OCI-LY7 (cell line): ENCODE data around the gene SLC17A7. TPM values are rescaled to one million over a fixed set of nuclear protein-coding genes. Genes with fewer than 3 reads are reported as not detected.

Experiments used
- BruUV-seq: library from RNA; stranded (reverse); fragments of 400-500 nt; replicated peaks from 2 replicates; lab custom pipeline; 2021; lab: Mats Ljungman, UMichigan
- CTCF ChIA-PET: fragments of 300-600 bp; sonication (Branson Sonifier 250); formaldehyde crosslinking; loops from one replicate; lab custom pipeline; 2022; ENCODE audit warnings: antibody characterized with exemption; ENCODE audit not compliant: unreplicated experiment; lab: Charles Lee
- POLR2A ChIA-PET: fragments of 300-600 bp; sonication (Branson Sonifier 250); formaldehyde crosslinking; loops from one replicate; lab custom pipeline; 2022; ENCODE audit warnings: antibody characterized with exemption; lab: Charles Lee
- DNase-seq: peaks from one replicate; pipeline ENCODE4 v3.0.0-alpha.2; 2015; ENCODE audit warnings: low spot score
- H2AFZ ChIP-seq: fragments of 200-600 bp; sonication (generic), shearing (Covaris generic); 2 replicates; pipeline ENCODE4 v1.6.1; 2014; ENCODE audit warnings: mild to moderate bottlenecking, antibody characterized with exemption, low read length, moderate library complexity
- H3K27ac ChIP-seq: fragments of 200-600 bp; sonication (generic); 2 replicates; pipeline ENCODE4 v1.5.1; 2014; ENCODE audit warnings: mixed run types, low read depth, mild to moderate bottlenecking, moderate library complexity, low read length, inconsistent platforms; ENCODE audit not compliant: poor library complexity, severe bottlenecking
- H3K36me3 ChIP-seq: fragments of 200-600 bp; sonication (generic); 2 replicates; pipeline ENCODE4 v1.6.1; 2014; ENCODE audit warnings: mild to moderate bottlenecking, antibody characterized with exemption, low read length, moderate library complexity, mixed read lengths; ENCODE audit not compliant: insufficient read depth
- H3K4me1 ChIP-seq: fragments of 200-600 bp; sonication (generic); 2 replicates; pipeline ENCODE4 v1.5.1; 2014; ENCODE audit warnings: mild to moderate bottlenecking, low read length; ENCODE audit not compliant: insufficient read depth, poor library complexity, severe bottlenecking
- H3K4me2 ChIP-seq: fragments of 200-600 bp; sonication (generic); 2 replicates; pipeline ENCODE4 v1.6.1; 2014; ENCODE audit warnings: mild to moderate bottlenecking, low read length
- H3K4me3 ChIP-seq: fragments of 200-600 bp; sonication (generic); 2 replicates; pipeline ENCODE4 v1.5.1; 2014; ENCODE audit warnings: mild to moderate bottlenecking, low read depth, low read length; ENCODE audit not compliant: poor library complexity, severe bottlenecking
- H3K79me2 ChIP-seq: fragments of 200-600 bp; sonication (generic); 2 replicates; pipeline ENCODE4 v1.6.1; 2016; ENCODE audit warnings: low read depth, mild to moderate bottlenecking, low read length, moderate library complexity, mixed read lengths; ENCODE audit not compliant: insufficient read depth
- H3K9me2 ChIP-seq: fragments of 200-600 bp; sonication (generic); 2 replicates; pipeline ENCODE4 v1.6.1; 2016; ENCODE audit warnings: mild to moderate bottlenecking, low read length, mixed read lengths; ENCODE audit not compliant: insufficient read depth
- H3K9me3 ChIP-seq: fragments of 200-600 bp; sonication (generic); 2 replicates; pipeline ENCODE4 v1.6.1; 2014; ENCODE audit warnings: mild to moderate bottlenecking, mixed run types, low read length, mixed read lengths
- H4K20me1 ChIP-seq: fragments of 200-600 bp; sonication (generic); 2 replicates; pipeline ENCODE4 v1.6.1; 2014; ENCODE audit warnings: mild to moderate bottlenecking, antibody characterized with exemption, low read length, moderate library complexity, mixed read lengths; ENCODE audit not compliant: insufficient read depth
- EZH2phosphoT487 ChIP-seq: fragments of 200-600 bp; sonication (generic); IDR thresholded peaks from 2 replicates; pipeline ENCODE4 v1.6.1; 2018; ENCODE audit warnings: low read depth, borderline replicate concordance, mild to moderate bottlenecking, mixed run types, antibody characterized with exemption, low read length, moderate library complexity, mixed read lengths
- intact Hi-C: fragments of 100-400 bp; cut with micrococcal nuclease; formaldehyde crosslinking; loops from one replicate; pipeline ENCODE4 v1.10.0; 2022; ENCODE audit not compliant: unreplicated experiment
- total RNA-seq, 2 experiments: library from RNA; depleted of rRNA in 1 of 2; stranded (reverse); fragments of >200 nt in 1 of 2; shearing (Covaris generic) in 1 of 2; gene quantifications; 2 replicates each; pipeline ENCODE4 v1.2.3, GENCODE V29; 2014 to 2022
- TF ChIP-seq, protein P1 (sequence below): fragments of 200-600 bp; sonication (generic); conservative IDR thresholded peaks from 2 replicates; pipeline ENCODE4 v1.5.1; 2014; ENCODE audit warnings: mild to moderate bottlenecking, antibody characterized with exemption, low read length, moderate library complexity, mixed read lengths

Gene SLC17A7
- total RNA-seq, 2 experiments from 2014 or later, result 1.3 TPM

DNA sequence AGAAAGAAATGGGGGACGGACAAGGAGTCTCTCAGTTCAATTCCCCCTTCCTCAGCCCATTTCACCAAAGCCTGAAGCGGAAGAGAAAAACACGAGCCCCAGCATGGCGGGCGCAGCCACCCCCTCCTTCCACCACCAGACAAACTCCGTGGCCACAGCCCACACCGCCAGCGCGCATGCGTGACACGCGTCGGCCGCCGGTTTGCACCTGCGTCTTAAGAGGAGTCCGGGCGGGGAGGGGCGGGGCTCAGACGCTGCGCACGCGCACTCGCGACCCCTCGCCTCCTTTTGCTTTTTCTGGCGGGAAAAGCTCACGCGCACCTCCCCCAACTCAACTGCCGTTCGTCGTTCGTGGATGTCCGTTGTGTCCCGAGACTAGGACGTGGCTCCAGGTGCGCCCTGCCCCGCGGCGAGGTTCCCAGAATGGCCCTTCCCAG lies 53.4 kb downstream of the SLC17A7 start, which contains the start of gene KASH5:
TSS of gene KASH5 (plus strand) at position 314 of the 437 bp plus-strand sequence. CDS start 2,635 bp downstream, outside the sequence.
- ChIA-PET POLR2A (interaction anchor here (0.6 to 1.1 kb wide), 4 partner anchors 8 to 57 kb away, joined by 3 to 6 read pairs (median 4); no protein-coding TSS in a partner anchor), CTCF (interaction anchor here (0.6 kb wide), 1 partner anchor 16 kb away, joined by 5 read pairs; no protein-coding TSS in a partner anchor)
- DNase-seq, result peak; percentile 98
- peak within 1 kb of the TSS; percentile 92 for H3K27ac ChIP-seq
- intact Hi-C loops, result no loop called here
- H4K20me1 ChIP-seq, result no peaks in the 10 kb centered on the region
- H3K9me3 ChIP-seq, result peaks cover under 1% of the 10 kb centered on the region; the same call in 1 of the 2 replicates
- H3K9me2 ChIP-seq, result no peaks in the 10 kb centered on the region
- peak within 1 kb of the TSS; percentile 78 for H3K4me2 ChIP-seq
- H3K4me3 ChIP-seq, result peak within 1 kb of the TSS; percentile 54
- peaks cover 65% of the 10 kb centered on the region for H3K4me1 ChIP-seq
- H2AFZ ChIP-seq, result peak within 1 kb of the TSS; percentile 19; the same call in 1 of the 2 replicates
- TF ChIP-seq, protein P1, sequence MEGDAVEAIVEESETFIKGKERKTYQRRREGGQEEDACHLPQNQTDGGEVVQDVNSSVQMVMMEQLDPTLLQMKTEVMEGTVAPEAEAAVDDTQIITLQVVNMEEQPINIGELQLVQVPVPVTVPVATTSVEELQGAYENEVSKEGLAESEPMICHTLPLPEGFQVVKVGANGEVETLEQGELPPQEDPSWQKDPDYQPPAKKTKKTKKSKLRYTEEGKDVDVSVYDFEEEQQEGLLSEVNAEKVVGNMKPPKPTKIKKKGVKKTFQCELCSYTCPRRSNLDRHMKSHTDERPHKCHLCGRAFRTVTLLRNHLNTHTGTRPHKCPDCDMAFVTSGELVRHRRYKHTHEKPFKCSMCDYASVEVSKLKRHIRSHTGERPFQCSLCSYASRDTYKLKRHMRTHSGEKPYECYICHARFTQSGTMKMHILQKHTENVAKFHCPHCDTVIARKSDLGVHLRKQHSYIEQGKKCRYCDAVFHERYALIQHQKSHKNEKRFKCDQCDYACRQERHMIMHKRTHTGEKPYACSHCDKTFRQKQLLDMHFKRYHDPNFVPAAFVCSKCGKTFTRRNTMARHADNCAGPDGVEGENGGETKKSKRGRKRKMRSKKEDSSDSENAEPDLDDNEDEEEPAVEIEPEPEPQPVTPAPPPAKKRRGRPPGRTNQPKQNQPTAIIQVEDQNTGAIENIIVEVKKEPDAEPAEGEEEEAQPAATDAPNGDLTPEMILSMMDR, result no peak
- H3K79me2 ChIP-seq, result no peaks in the 10 kb centered on the region
- BruUV-seq, result no TSS peak
- no peaks in the 10 kb centered on the region for H3K36me3 ChIP-seq

DNA sequence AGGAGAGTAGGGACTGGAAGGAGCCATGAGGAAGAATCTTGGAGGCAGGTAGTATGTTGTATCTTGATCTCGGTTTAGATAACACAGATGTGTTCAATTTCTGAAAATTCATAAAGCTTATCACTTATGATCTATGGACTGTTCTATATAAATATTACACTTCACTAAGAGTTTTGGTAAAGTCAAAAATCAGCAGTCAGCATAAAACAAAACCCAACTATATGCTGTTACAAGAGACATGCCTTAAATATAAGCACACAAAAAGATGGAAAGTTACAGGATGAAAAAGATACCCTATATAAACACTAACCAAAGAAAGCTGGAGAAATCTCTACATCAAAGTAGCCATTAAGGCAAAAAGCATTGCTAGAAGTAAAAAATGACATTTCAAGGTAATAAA lies 57.7 kb downstream of the SLC17A7 start:
- no peak for DNase-seq
- peaks cover 36% of the 10 kb centered on the region for H3K4me1 ChIP-seq
- no TSS peak for BruUV-seq
- CTCF ChIA-PET, result no interaction called here
- peaks cover 16% of the 10 kb centered on the region; the same call in 1 of the 2 replicates for H3K9me3 ChIP-seq
- POLR2A ChIA-PET, result interaction anchor here (0.7 to 1.1 kb wide), 3 partner anchors 37 to 289 kb away, joined by 4 to 5 read pairs (median 5); no protein-coding TSS in a partner anchor
- TF ChIP-seq EZH2phosphoT487, result no peak
- TF ChIP-seq, protein P1, result no peak
- no peaks in the 10 kb centered on the region; the same call in 1 of the 2 replicates for H3K36me3 ChIP-seq
- no peaks in the 10 kb centered on the region for H3K79me2 ChIP-seq
- H3K4me3 ChIP-seq, result no peak overlapping the region
- no peak overlapping the region for H3K27ac ChIP-seq
- no peak overlapping the region for H2AFZ ChIP-seq
- H3K9me2 ChIP-seq, result no peaks in the 10 kb centered on the region
- intact Hi-C loops, result no loop called here
- no peaks in the 10 kb centered on the region for H4K20me1 ChIP-seq
- no peak overlapping the region for H3K4me2 ChIP-seq

DNA sequence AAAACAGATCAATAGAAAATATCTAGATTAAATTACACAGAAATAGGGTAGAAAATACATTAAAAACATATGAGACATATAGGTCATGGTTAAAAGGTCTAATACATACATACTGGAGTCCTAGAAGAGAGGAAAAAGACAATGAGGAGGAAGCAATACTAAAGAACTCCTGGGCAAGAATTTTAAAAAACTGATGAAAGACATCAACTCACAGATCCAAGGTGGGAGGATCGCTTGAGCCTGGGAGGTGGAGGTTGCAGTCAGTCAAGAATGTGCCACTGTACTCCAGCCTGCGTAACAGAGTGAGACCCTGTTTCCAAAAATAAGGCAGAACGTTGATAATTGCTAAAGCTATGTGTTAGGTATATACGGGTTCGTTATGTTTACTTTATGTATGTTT lies 58.7 kb downstream of the SLC17A7 start:
- intact Hi-C loops, result no loop called here
- Histone ChIP-seq H3K9me3 (peaks cover 16% of the 10 kb centered on the region; the same call in 1 of the 2 replicates), H3K9me2 (no peaks in the 10 kb centered on the region), H2AFZ (no peak overlapping the region), H3K4me3 (no peak overlapping the region), H4K20me1 (no peaks in the 10 kb centered on the region), H3K79me2 (no peaks in the 10 kb centered on the region), H3K36me3 (no peaks in the 10 kb centered on the region; the same call in 1 of the 2 replicates), H3K4me2 (no peak overlapping the region), H3K27ac (no peak overlapping the region), H3K4me1 (peaks cover 29% of the 10 kb centered on the region)
- no peak for DNase-seq
- BruUV-seq, result no TSS peak
- CTCF ChIA-PET, result no interaction called here
- TF ChIP-seq, protein P1, result no peak
- no peak for TF ChIP-seq EZH2phosphoT487
- POLR2A ChIA-PET, result interaction anchor here (0.7 kb wide), 2 partner anchors 16 to 288 kb away, joined by 3 to 5 read pairs; no protein-coding TSS in a partner anchor
